Neural progenitor cell (in vitro differentiated cells): Measurements from ENCODE around the gene CNPY2. TPM values are rescaled to one million over a fixed set of nuclear protein-coding genes. Genes with fewer than 3 reads are reported as not detected.
A peak's percentile ranks its signal among the peaks of the same experiment; 100 is the strongest.

ENCODE experiments used
- DNase-seq: peaks from one replicate; pipeline ENCODE4 v3.0.0-alpha.2; 2016; ENCODE audit warnings: low spot score
- H2AFZ ChIP-seq: fragments of 200-600 bp; sonication (generic); replicated peaks from 2 replicates; pipeline ENCODE4 v1.6.1; 2016; ENCODE audit warnings: antibody characterized with exemption
- H3F3A ChIP-seq: fragments of 200-600 bp; sonication (generic); 2 replicates; pipeline ENCODE4 v1.6.1; 2016; ENCODE audit warnings: antibody characterized with exemption, low read depth
- H3K27ac ChIP-seq: fragments of 200-600 bp; sonication (generic); 2 replicates; pipeline ENCODE4 v1.5.1; 2016; ENCODE audit warnings: mild to moderate bottlenecking
- H3K27me3 ChIP-seq: fragments of 200-600 bp; sonication (generic); 2 replicates; pipeline ENCODE4 v1.6.1; 2016; ENCODE audit warnings: mild to moderate bottlenecking, moderate library complexity
- H3K36me3 ChIP-seq: fragments of 200-600 bp; sonication (generic); 2 replicates; pipeline ENCODE4 v1.5.1; 2016
- H3K4me1 ChIP-seq: fragments of 200-600 bp; sonication (generic); 2 replicates; pipeline ENCODE4 v1.6.1; 2016; ENCODE audit warnings: mixed run types
- H3K4me2 ChIP-seq: fragments of 200-600 bp; sonication (generic); 2 replicates; pipeline ENCODE4 v1.6.1; 2016
- H3K4me3 ChIP-seq: fragments of 200-600 bp; sonication (generic); 2 replicates; pipeline ENCODE4 v1.5.1; 2016
- H3K79me2 ChIP-seq: fragments of 200-600 bp; sonication (generic); 2 replicates; pipeline ENCODE4 v1.6.1; 2016; ENCODE audit warnings: low read depth
- H3K9ac ChIP-seq: fragments of 200-600 bp; sonication (generic); 2 replicates; pipeline ENCODE4 v1.6.1; 2016
- H3K9me3 ChIP-seq: fragments of 200-600 bp; sonication (generic); 2 replicates; pipeline ENCODE4 v1.5.1; 2016; ENCODE audit warnings: low read depth
- H4K20me1 ChIP-seq: fragments of 200-600 bp; sonication (generic); 2 replicates; pipeline ENCODE4 v1.6.1; 2016; ENCODE audit warnings: low read depth
- H3K27ac Mint-ChIP-seq: 3 replicates; pipeline ENCODE4 v1.8.0; 2021; ENCODE audit warnings: mixed read lengths
- H3K27me3 Mint-ChIP-seq: 2 replicates; pipeline ENCODE4 v1.8.0; 2022; ENCODE audit warnings: low read depth, mild to moderate bottlenecking, inconsistent platforms, moderate library complexity, mixed read lengths; ENCODE audit not compliant: insufficient read depth
- H3K36me3 Mint-ChIP-seq: 3 replicates; pipeline ENCODE4 v1.8.0; 2021; ENCODE audit warnings: mixed read lengths
- H3K4me1 Mint-ChIP-seq: 3 replicates; pipeline ENCODE4 v1.8.0; 2021; ENCODE audit warnings: mixed read lengths
- H3K4me3 Mint-ChIP-seq: 3 replicates; pipeline ENCODE4 v1.8.0; 2021; ENCODE audit warnings: mild to moderate bottlenecking, moderate library complexity, mixed read lengths
- H3K9me3 Mint-ChIP-seq: 3 replicates; pipeline ENCODE4 v1.8.0; 2020; ENCODE audit warnings: mixed read lengths
- CTCF ChIP-seq: fragments of 200-600 bp; sonication (generic); IDR thresholded peaks from 2 replicates; pipeline ENCODE4 v1.5.1; 2017; ENCODE audit warnings: antibody characterized with exemption, mild to moderate bottlenecking
- EZH2 ChIP-seq: fragments of 200-600 bp; sonication (generic); IDR thresholded peaks from 2 replicates; pipeline ENCODE4 v1.6.1; 2017; ENCODE audit warnings: antibody characterized with exemption, mild to moderate bottlenecking, moderate library complexity
- EZH2phosphoT487 ChIP-seq: fragments of 200-600 bp; sonication (generic); IDR thresholded peaks from 2 replicates; pipeline ENCODE4 v1.6.1; 2017; ENCODE audit warnings: antibody characterized with exemption
- total RNA-seq: library from RNA; depleted of rRNA; stranded (reverse); fragments of >200 nt; gene quantifications from 2 replicates; pipeline ENCODE4 v1.2.3, GENCODE V29; 2015; ENCODE audit warnings: low replicate concordance

CNPY2 gene
- total RNA-seq, 1 donor from 2014 or later, result 128 TPM

- Histone ChIP-seq H3K9me3 (no peaks in the 10 kb centered on the region), H3K4me3 (peak overlapping the region; percentile 80), H3K79me2 (peaks cover 24% of the 10 kb centered on the region), H3K27me3 (no peaks in the 10 kb centered on the region), H3K4me2 (peak overlapping the region; percentile 82), H3K36me3 (no peaks in the 10 kb centered on the region), H4K20me1 (no peaks in the 10 kb centered on the region), H2AFZ (no peak overlapping the region), H3K9ac (peak overlapping the region; percentile 83), H3K27ac (peak overlapping the region; percentile 43), H3K4me1 (peaks cover 13% of the 10 kb centered on the region), H3F3A (peaks cover 18% of the 10 kb centered on the region)
- Mint-ChIP-seq H3K4me1 (peaks cover 11% of the 10 kb centered on the region), H3K9me3 (no peaks in the 10 kb centered on the region), H3K4me3 (peak overlapping the region; percentile 98), H3K27me3 (no peaks in the 10 kb centered on the region), H3K36me3 (peaks cover 8% of the 10 kb centered on the region), H3K27ac (peak overlapping the region; percentile 95)
- TF ChIP-seq EZH2phosphoT487, result no peak
- no peak for TF ChIP-seq EZH2
- TF ChIP-seq CTCF, result no peak
- DNase-seq, result peak; percentile 49
These were observed 553 bp downstream of the CNPY2 start for GRCh38 chr12:56315249-56315621.

GRCh38 chr12:56311003-56311402, 4.8 kb downstream of the CNPY2 start:
- Histone ChIP-seq H3K4me2 (no peak overlapping the region), H2AFZ (no peak overlapping the region), H3K79me2 (peaks cover 24% of the 10 kb centered on the region), H3K9ac (no peak overlapping the region), H3K27ac (peak overlapping the region; percentile 11), H3K4me1 (peaks cover 8% of the 10 kb centered on the region), H3K9me3 (no peaks in the 10 kb centered on the region), H4K20me1 (no peaks in the 10 kb centered on the region), H3F3A (peaks cover 4% of the 10 kb centered on the region), H3K36me3 (peaks cover 6% of the 10 kb centered on the region), H3K27me3 (no peaks in the 10 kb centered on the region), H3K4me3 (no peak overlapping the region)
- DNase-seq, result no peak
- H3K9me3 Mint-ChIP-seq, result no peaks in the 10 kb centered on the region
- peaks cover 9% of the 10 kb centered on the region for H3K4me1 Mint-ChIP-seq
- no peak overlapping the region for H3K27ac Mint-ChIP-seq
- no peak overlapping the region for H3K4me3 Mint-ChIP-seq
- TF ChIP-seq CTCF (no peak), EZH2 (no peak), EZH2phosphoT487 (no peak)
- peaks cover 12% of the 10 kb centered on the region for H3K36me3 Mint-ChIP-seq
- H3K27me3 Mint-ChIP-seq, result no peaks in the 10 kb centered on the region

- Mint-ChIP-seq H3K27me3 (no peaks in the 10 kb centered on the region), H3K4me1 (no peaks in the 10 kb centered on the region), H3K27ac (no peak overlapping the region), H3K4me3 (no peak overlapping the region), H3K9me3 (no peaks in the 10 kb centered on the region), H3K36me3 (peaks cover 12% of the 10 kb centered on the region)
- no peak overlapping the region for H3K4me2 ChIP-seq
- H3K9me3 ChIP-seq, result no peaks in the 10 kb centered on the region
- H3K9ac ChIP-seq, result no peak overlapping the region
- peaks cover 6% of the 10 kb centered on the region for H3K36me3 ChIP-seq
- DNase-seq, result no peak
- peaks cover 14% of the 10 kb centered on the region for H3F3A ChIP-seq
- TF ChIP-seq CTCF (no peak), EZH2phosphoT487 (no peak), EZH2 (no peak)
- H2AFZ ChIP-seq, result no peak overlapping the region
- H3K4me3 ChIP-seq, result no peak overlapping the region
- no peaks in the 10 kb centered on the region for H4K20me1 ChIP-seq
- no peaks in the 10 kb centered on the region for H3K27me3 ChIP-seq
- peaks cover 5% of the 10 kb centered on the region for H3K79me2 ChIP-seq
- no peak overlapping the region for H3K27ac ChIP-seq
- H3K4me1 ChIP-seq, result no peaks in the 10 kb centered on the region
These were observed 7.1 kb downstream of the CNPY2 start for GRCh38 chr12:56308714-56309113.
